Common myeloid progenitor, CD34-positive (primary cell): ENCODE results near the gene CRX.
"Not testable (repeated sequence)": the region's sequence is repeated elsewhere in the genome, so short reads cannot be mapped to it uniquely, and the experiment has no call there.

Experiments used
- CTCF ChIA-PET: fragments of 350-600 bp; sonication (Branson Sonifier 250); formaldehyde crosslinking; loops from one replicate; lab custom pipeline; 2021; ENCODE audit warnings: antibody characterized with exemption; lab: Charles Lee
- POLR2A ChIA-PET: fragments of 350-600 bp; sonication (Branson Sonifier 250); formaldehyde crosslinking; loops from one replicate; lab custom pipeline; 2021; ENCODE audit warnings: antibody characterized with exemption; lab: Charles Lee
- DNase-seq, 3 donors: peaks; one replicate each; pipeline versions ENCODE4 v3.0.0 to v3.0.0-alpha.2; 2013
- H3K27ac ChIP-seq, 2 experiments: 1 replicate in 1 of 2; 2 replicates in 1 of 2; pipeline ENCODE4 v1.7.0; 2013; ENCODE audit warnings: inconsistent platforms in 2 of 2, low read length in 2 of 2, mild to moderate bottlenecking in 2 of 2, low read depth in 1 of 2, moderate library complexity in 1 of 2; ENCODE audit not compliant: severe bottlenecking in 2 of 2, insufficient read depth in 1 of 2, poor library complexity in 1 of 2
- H3K27me3 ChIP-seq, 5 experiments: replicated peaks in 2 of 5; 1 replicate in 3 of 5; 2 replicates in 2 of 5; pipeline versions ENCODE4 v1.6.1 to v1.7.0; 2013; ENCODE audit warnings: low read length in 4 of 5, mild to moderate bottlenecking in 2 of 5, moderate library complexity in 2 of 5, inconsistent platforms in 1 of 5; ENCODE audit not compliant: insufficient read depth in 5 of 5, control insufficient read depth in 4 of 5
- H3K36me3 ChIP-seq, 4 experiments: 1 replicate in 2 of 4; 2 replicates in 2 of 4; pipeline versions ENCODE4 v1.6.1 to v1.7.0; 2013; ENCODE audit warnings: low read length in 3 of 4, control low read depth in 1 of 4, mild to moderate bottlenecking in 1 of 4; ENCODE audit not compliant: control insufficient read depth in 4 of 4, insufficient read depth in 4 of 4
- H3K4me1 ChIP-seq, 4 experiments: 1 replicate in 3 of 4; 2 replicates in 1 of 4; pipeline versions ENCODE4 v1.6.1 to v1.7.1; 2013; ENCODE audit warnings: low read length in 3 of 4, mild to moderate bottlenecking in 3 of 4, control low read depth in 1 of 4, inconsistent platforms in 1 of 4, moderate library complexity in 1 of 4; ENCODE audit not compliant: control insufficient read depth in 4 of 4, insufficient read depth in 4 of 4; ENCODE audit errors: control extremely low read depth in 1 of 4
- H3K4me3 ChIP-seq, 7 experiments: 1 replicate in 4 of 7; 2 replicates in 3 of 7; pipeline versions ENCODE4 v1.5.1 to v1.7.0; 2013; ENCODE audit warnings: mild to moderate bottlenecking in 7 of 7, low read length in 6 of 7, moderate library complexity in 6 of 7, inconsistent platforms in 2 of 7, low read depth in 2 of 7, control low read depth in 1 of 7; ENCODE audit not compliant: insufficient read depth in 4 of 7, control insufficient read depth in 1 of 7; ENCODE audit errors: extremely low read depth in 1 of 7
- H3K9me3 ChIP-seq, 5 experiments: 1 replicate in 4 of 5; 2 replicates in 1 of 5; pipeline versions ENCODE4 v1.6.1 to v1.7.1; 2013; ENCODE audit warnings: low read length in 4 of 5, mild to moderate bottlenecking in 2 of 5, inconsistent platforms in 1 of 5, low read depth in 1 of 5, moderate library complexity in 1 of 5; ENCODE audit not compliant: control insufficient read depth in 4 of 5, insufficient read depth in 2 of 5; ENCODE audit errors: control extremely low read depth in 1 of 5
- WGBS: methylation state at CpG from one replicate; pipeline ENCODE4 v1.1.5; 2013; ENCODE audit not compliant: insufficient coverage; 5-methylcytosine and 5-hydroxymethylcytosine counted together

Gene CRX

DNA sequence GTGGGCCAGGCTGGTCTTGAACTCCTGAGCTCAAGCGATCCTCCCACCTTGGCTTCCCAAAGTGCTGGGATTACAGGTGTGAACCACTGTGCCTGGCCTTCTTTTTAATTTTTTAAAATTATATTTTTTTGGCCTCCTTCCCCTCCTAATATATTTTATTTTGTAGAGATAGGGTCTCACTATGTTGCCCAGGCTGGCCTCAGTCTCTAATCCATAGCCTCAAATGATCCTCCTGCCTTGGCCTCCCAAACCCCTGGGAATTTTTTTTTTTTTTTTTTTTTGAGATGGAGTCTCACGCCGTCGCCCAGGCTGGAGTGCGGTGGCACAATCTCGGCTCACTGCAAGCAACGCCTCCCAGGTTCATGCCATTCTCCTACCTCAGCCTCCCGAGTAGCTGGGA lies 5.5 kb upstream of the CRX start:
- WGBS: 100% methylated on average over 1 of the region's 8 CpGs
- H3K36me3 ChIP-seq, H3K9me3 ChIP-seq, H3K4me3 ChIP-seq, H3K4me1 ChIP-seq, DNase-seq, H3K27ac ChIP-seq: not testable (repeated sequence)
- peaks cover 2 to 34% (median 11%) of the 10 kb centered on the region in 5 experiments for H3K27me3 ChIP-seq
- ChIA-PET POLR2A (interaction anchor here (0.7 kb wide), 1 partner anchor 12 kb away, joined by 3 read pairs; no protein-coding TSS in a partner anchor), CTCF (interaction anchor here (1.3 kb wide), 1 partner anchor 403 kb away, joined by 3 read pairs; no protein-coding TSS in a partner anchor)

DNA sequence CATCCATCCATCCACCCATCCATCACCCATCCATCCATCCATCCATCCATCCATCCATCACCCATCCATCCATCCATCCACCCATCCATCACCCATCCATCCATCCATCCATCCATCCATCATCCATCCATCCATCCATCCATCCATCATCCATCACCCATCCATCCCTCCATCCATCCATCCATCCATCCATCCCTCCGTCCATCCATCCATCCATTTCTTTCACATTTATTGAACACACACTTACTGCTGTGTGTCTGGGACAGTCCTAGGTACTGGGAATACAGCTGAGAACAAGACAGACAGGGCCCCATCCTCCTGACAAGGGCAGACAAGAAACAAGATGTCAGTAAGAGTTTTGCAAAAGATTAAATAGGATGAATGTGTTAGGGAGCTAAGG lies 3.5 kb upstream of the CRX start:
- H3K4me1 ChIP-seq, CTCF ChIA-PET, H3K27ac ChIP-seq, H3K9me3 ChIP-seq, POLR2A ChIA-PET, H3K4me3 ChIP-seq, DNase-seq, H3K36me3 ChIP-seq: not testable (repeated sequence)
- no CpG with 5 or more reads among the region's 1 CpG for WGBS
- peaks cover 2 to 45% (median 11%) of the 10 kb centered on the region in 5 experiments for H3K27me3 ChIP-seq

DNA sequence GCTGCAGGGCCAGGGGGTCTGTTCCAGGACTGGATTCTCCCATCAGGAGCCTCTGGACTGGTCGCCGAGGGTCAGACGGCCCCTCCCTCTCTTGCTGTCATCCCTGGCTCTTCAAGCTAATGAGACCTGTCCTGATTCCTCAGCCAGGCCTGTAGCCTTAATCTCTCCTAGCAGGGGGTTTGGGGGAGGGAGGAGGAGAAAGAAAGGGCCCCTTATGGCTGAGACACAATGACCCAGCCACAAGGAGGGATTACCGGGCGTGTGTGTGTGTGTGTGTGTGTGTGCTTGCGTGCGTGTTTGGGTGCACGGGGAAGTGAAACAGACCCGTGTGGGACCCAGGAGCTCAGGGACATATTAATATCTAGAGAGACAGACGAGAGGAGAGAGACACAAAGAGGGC lies 1.9 kb upstream of the CRX start:
- Histone ChIP-seq H3K9me3 (peaks cover 0 to 2% (median 0%) of the 10 kb centered on the region in 5 experiments), H3K36me3 (no peaks in the 10 kb centered on the region), H3K4me3 (no peak overlapping the region), H3K27me3 (peaks cover 2 to 45% (median 11%) of the 10 kb centered on the region in 5 experiments), H3K4me1 (no peaks in the 10 kb centered on the region), H3K27ac (no peak overlapping the region)
- ChIA-PET CTCF (no interaction called here), POLR2A (no interaction called here)
- 20% methylated on average over 7 of the region's 10 CpGs for WGBS
- DNase-seq: peak in 2 of 3 donors; percentile 8 to 13

DNA sequence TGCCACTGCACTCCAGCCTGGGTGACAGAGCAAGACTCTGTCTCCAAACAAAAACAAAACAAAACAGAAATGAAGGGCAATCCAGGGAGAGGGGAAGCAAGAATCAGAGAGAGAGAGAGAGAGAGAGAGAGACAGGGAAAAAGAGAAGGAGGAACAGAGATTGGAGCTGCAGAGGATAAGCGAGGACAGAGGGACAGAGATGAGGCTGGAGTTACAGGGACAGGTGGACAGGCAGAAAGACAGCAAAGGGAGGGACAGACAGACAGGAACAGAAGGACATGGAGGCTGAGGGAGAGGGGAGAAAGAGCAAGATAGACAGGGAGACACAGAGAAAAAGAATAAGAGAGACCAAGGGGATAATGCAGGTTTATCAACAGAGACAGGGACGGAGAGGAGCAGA lies 1.3 kb upstream of the CRX start:
- CTCF ChIA-PET: no interaction called here
- no peak overlapping the region for H3K4me3 ChIP-seq
- DNase-seq: no peak
- H3K36me3 ChIP-seq: no peaks in the 10 kb centered on the region
- H3K4me1 ChIP-seq: no peaks in the 10 kb centered on the region
- H3K9me3 ChIP-seq: peaks cover 0 to 2% (median 0%) of the 10 kb centered on the region in 5 experiments
- POLR2A ChIA-PET: no interaction called here
- H3K27me3 ChIP-seq: peaks cover 2 to 45% (median 11%) of the 10 kb centered on the region in 5 experiments
- no peak overlapping the region for H3K27ac ChIP-seq
- 77% methylated on average over 2 of the region's 2 CpGs for WGBS

DNA sequence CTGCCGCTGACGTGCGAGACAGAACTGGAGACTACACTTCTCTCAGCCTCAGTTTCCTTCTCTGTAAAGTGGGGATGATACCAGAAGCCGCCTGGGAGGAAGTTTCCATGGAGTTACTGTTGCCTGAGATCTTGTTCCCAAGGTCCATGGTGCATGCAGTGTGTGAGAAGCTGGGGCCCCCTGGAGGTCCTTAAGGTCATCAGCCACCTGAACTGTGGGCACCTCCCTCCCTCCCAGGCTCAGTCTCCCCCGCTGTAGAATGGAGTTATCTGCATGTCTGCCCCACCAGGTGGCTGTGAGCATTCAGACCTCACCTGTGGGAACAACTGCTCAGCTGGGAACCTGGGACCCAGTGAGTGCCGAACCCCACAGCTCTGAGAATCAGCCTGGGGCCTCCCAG lies 2.7 kb downstream of the CRX start:
- POLR2A ChIA-PET: no interaction called here
- CTCF ChIA-PET: interaction anchor here (0.6 kb wide), 1 partner anchor 718 kb away, joined by 3 read pairs; no protein-coding TSS in a partner anchor
- DNase-seq: no peak

DNA sequence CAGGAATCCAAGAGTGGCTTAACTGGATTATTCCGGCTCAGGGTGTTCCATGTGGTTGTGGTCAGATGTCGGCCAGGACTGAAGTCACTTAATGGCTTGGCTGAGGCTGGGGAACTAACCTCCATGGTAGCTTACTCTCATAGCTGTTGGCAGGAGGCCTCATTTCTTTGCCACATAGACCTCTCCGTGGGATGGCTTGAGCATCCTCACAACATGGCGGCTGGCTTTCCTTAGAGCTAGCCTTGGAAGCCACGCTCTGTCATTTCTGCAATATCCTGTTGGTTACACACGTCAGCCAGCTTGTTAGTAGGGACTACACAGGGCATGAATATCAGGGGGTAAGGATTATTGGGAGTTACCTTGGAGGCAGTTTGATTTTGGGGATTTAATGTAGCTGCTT lies 5.1 kb downstream of the CRX start:
- Histone ChIP-seq H3K36me3 (no peaks in the 10 kb centered on the region), H3K4me1 (no peaks in the 10 kb centered on the region), H3K27ac (no peak overlapping the region), H3K4me3 (no peak overlapping the region), H3K9me3 (peaks cover 0 to 5% (median 0%) of the 10 kb centered on the region in 5 experiments), H3K27me3 (peaks cover 0 to 9% (median 0%) of the 10 kb centered on the region in 5 experiments)
- CTCF ChIA-PET: no interaction called here
- POLR2A ChIA-PET: no interaction called here
- WGBS: 98% methylated on average over 6 of the region's 6 CpGs
- no peak for DNase-seq

More for the DNA sequence above, 2.7 kb downstream of the CRX start:
- Histone ChIP-seq H3K27ac (no peak overlapping the region), H3K27me3 (peaks cover 2 to 33% (median 9%) of the 10 kb centered on the region in 5 experiments), H3K4me1 (no peaks in the 10 kb centered on the region), H3K36me3 (no peaks in the 10 kb centered on the region), H3K4me3 (no peak overlapping the region), H3K9me3 (peaks cover 0 to 5% (median 0%) of the 10 kb centered on the region in 5 experiments)
- WGBS: 88% methylated on average over 2 of the region's 6 CpGs

DNA sequence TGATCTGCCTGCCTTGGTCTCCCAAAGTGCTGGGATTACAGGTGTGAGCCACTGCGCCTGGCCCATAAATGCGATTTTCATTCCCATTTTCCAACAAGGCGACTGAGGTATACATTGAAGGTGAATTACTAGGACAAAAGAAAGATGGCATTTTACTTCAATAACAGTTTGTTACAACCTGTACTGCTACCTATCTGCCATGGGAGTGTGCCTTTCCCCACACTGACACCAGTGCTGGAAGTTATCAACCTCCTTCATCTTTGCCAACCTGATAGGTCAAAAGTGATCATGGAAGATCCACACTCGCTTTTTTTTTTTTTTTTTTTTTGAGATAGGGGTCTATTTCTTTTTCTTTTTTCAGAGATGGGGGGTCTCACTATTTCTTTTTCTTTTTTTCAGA lies 11.0 kb downstream of the CRX start:
- Histone ChIP-seq H3K36me3 (no peaks in the 10 kb centered on the region), H3K27me3 (peaks cover 0 to 5% (median 3%) of the 10 kb centered on the region in 5 experiments), H3K4me1 (no peaks in the 10 kb centered on the region), H3K4me3 (no peak overlapping the region), H3K27ac (no peak overlapping the region), H3K9me3 (no peaks in the 10 kb centered on the region)
- no peak for DNase-seq
- ChIA-PET POLR2A (no interaction called here), CTCF (no interaction called here)
- WGBS: 93% methylated on average over 3 of the region's 4 CpGs
